Head of caudate nucleus (tissue), 42 donors: ENCODE data around the gene MRPL53.
A peak's percentile ranks its signal among the peaks of the same experiment; 100 is the strongest.

Source experiments
- DNase-seq, 42 donors: peaks; one replicate each; pipeline versions ENCODE4 v3.0.0 to v3.0.0-alpha.2; 2020 to 2021; ENCODE audit warnings: mixed read lengths in 7 of 42
- intact Hi-C: fragments of 100-400 bp; cut with DNase I; formaldehyde crosslinking; loops from one replicate; pipeline ENCODE4 v1.15.0; 2022

The MRPL53 gene

DNA sequence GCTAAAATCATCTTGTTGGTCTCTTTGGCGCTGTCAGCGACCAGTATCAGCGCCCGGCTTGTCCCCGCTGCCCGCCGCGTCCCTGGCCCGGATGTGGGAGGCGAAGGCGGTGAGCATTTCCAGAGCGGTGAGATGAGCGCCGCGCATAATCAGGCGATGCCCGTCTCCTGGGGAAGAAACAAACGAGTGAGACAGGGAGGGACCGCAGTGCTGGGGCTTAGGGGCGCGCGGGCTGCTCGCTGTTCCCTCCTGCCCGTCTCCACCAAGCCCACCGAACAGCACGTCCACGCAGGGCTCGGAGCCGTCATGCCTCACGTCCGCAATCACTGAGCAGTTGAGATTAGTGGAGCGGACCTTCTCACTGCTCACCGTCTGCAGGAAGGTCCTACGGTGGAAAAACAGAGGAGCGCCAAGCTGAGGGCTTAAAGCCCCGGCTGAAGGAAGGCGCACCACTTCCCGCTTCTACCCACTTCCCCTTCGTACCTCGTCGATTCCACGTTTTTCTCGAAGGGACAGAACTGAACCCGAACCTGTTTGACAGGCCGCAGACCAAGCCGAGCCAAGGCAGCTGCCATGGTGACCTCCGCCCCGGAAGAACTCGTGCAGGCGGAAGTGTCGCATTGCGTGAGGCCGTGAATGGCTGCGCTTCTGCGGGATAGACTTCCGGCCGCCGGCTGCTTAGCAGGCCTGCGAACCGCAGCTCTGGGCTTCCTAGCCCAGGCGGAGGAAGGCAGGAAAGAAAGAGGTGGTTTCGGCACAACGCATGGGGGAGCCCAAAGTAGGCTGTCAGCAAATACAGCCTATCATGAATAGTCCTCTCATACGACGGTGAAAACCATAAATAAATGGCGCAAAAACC, at the start of gene MRPL53:
MRPL53 (minus strand) TSS at position 595 of the 859 bp plus-strand sequence; CDS start at position 575, 20 bp downstream.
- intact Hi-C loops = no loop called here

DNA sequence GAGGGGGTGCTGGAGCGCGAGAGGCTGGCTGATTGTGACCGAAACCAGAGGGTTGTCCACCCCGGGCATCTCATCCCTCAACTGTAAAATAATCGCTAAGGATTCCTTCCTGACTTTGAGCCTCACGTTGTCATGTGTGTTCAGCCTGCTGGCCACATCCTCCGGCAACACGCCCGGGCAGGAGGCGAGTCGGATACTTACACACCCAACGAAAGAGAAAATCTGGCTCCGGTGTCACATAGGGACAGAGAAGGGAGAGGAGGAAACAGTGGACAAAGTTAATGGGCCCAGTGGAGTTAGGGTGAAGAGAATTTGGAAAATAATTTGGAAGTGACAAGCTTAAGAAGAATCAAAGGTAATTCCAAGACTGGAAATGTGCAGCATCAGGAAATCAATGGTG, 44.2 kb upstream of the MRPL53 start:
- intact Hi-C loops = no loop called here

More for the DNA sequence above, at the start of gene MRPL53:
- peak; percentile 90 to 99 (median 96) for DNase-seq

DNA sequence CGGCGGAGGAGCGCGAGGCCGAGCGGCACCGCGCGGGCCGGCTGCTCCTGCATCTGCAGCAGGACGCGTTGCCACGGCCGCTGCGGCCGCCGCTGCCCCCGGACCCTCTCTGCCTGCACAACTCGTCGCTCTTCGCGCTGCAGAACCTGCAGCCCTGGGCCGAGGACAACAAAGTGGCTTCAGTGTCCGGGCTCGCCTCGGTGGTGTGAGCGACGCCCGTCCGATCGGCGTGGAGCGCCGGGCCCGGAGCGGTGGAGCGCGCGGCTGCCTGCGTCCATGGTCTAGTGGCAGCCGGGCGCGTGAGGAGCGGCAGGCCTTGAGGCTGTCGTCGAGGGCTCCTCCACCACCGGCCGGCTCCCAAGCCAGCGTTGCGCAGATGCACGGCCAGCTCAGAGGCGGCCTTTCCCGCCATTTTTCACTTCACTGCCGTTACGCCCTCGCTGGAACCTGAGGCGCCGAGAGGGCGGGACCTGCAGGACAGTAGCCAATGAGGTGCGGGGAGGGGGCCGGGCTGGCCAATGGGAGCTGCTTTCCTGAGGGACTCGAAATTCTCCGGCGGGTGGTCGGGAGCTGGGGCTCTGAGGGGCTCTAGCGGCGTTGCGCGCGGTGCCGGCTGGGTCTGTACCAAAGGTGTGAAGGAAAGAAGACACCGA, 43.6 kb upstream of the MRPL53 start:
- intact Hi-C loops = no loop called here
- peak in 41 of 42 donors; percentile 27 to 78 (median 62) for DNase-seq

More for the DNA sequence above, 44.2 kb upstream of the MRPL53 start:
- DNase-seq = no peak

DNA sequence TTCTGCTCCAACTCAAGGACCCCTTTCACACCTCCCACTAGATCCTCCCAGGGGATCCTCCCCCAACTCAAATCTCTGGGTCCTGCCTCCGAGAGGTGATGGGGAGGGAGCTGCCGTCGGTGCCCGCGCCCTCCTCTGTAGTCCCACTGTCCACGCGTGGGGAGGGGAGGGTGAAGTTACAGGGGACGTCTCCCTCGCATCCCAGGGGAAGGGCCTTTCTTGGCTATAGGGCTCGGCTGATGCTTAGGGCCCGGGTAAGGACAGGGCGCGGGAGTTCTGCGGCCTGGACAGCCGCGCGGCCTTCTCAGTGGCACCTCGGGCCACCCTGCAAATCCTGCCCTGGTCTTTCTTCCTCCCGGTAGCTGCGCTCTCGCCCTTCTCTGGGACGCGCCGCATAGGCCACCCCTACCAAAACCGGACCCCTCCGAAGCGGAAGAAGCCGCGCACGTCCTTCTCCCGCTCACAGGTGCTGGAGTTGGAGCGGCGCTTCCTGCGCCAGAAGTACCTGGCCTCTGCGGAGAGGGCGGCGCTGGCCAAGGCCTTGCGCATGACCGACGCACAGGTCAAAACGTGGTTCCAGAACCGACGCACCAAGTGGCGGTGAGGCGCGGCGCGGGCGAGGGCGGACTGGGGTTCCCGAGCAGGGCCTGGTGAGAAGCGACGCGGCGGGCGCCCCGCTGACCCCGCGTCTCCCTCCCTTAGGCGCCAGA, 42.9 kb upstream of the MRPL53 start:
- intact Hi-C loops = no loop called here
- DNase-seq = no peak

DNA sequence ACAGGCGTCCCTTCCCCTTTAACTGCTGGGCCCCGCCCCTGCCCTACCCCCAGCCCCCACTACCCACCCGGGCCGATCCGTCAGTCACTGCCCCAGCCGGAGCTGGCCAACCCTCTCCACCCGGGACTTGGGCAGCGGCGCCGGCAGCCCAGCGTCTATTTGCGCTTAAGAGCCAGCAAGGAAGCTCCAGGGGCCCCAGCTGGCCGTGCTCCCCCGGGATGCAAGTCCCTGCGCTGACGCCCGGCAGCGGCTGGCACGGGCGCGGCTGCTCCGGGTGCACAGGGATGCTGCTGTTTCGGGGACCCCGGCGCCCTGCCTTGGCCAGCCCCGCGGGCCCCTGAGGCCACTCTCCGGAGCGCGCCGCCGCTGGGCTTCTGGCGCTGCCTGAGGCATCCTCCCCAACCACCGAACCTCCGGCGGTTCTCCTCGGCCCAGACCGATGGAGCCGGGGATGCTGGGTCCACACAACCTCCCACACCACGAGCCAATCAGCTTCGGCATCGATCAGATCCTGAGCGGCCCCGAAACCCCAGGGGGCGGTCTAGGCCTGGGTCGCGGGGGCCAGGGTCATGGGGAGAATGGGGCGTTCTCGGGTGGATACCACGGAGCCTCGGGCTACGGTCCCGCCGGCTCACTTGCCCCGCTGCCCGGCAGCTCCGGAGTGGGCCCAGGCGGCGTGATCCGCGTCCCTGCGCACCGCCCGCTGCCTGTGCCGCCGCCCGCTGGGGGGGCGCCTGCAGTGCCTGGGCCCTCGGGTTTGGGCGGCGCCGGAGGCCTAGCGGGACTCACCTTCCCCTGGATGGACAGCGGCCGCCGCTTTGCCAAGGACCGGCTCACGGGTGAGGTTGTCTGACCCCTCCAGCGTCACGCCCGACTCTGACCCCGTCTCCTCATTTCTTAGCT, 42.1 kb upstream of the MRPL53 start, which contains the start of gene TLX2:
TLX2 (plus strand) TSS at position 83 of the 903 bp plus-strand sequence; CDS start at position 440, 357 bp downstream.
- intact Hi-C loops = no loop called here
- DNase-seq = no peak

DNA sequence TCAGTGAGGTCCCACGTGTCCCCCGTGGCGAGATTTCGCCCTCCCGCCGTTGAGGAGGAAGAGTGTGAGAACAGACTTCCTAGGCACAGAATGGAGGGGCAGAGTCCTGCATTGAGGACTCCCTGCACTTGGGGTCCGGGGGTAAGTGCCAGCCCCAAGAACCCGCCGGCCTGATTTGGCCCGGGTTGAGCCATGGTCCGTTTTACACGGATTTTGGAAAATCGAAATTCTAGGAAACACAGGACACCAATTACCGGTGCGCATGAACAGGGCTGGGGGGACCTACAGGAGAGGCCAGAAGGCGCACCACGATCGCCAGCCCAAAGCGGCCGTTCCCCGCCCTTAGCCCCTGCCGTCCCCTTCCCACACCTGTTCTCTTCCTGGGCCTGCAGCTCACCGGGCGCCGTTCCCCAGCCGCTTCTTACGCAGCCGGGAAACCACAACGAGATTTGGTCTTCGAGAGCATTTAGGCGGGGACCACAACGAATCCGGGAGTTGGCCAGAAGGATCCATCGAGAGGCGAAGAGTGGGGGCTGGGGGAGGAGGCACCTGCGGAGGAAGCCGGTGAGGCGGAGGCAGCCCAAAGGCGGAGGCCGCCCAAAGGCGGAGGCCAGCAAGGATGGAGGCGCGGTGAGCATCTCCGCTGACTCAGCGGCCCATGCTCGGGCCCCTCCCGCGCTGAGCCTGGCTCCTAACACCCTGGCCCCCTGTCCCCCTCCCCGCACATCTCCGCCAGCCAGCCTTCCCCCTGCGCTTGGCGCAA, 41.3 kb upstream of the MRPL53 start:
- intact Hi-C loops = no loop called here
- DNase-seq = no peak

DNA sequence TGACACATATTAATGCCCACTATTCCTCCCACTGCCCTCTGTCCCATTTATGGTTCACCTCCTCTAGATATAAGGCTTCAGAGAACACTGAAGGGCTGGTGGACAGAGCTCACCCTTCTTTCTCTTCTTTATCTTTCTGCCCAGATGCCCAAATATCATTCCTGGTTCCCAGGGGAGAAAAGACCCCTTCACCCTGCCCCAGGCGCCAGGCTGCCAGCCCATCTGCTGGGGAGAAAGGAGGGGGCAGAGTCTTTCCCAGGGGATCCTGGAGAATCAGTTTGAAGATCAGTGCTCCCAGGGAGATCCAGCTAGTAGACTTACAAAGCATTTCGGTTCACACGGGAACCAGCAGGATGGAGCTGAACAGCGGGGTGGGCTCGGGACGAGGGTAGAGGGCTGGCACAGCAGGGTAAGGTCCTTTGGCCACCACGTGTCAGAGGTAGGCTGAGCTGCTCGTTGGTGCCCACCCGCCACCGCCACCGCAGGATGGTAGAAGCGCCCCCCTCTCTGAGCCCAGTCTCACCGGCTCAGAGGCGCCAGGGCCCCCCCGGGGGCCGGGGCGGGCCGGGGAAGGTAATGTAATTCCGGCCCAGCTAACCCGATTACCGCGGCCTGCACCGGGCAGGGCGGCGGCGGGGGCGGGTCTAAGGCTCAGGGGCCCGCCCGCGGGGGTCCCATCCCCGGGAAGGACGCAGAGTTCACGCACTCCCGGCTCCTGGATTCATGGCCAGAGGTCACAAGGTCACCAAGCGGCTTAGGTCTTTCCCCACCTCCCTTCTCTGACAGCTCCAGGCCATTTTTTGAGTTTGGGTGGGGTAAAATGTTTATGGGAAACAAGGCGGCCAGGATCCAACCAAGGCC, 40.5 kb upstream of the MRPL53 start:
- intact Hi-C loops = no loop called here

DNA sequence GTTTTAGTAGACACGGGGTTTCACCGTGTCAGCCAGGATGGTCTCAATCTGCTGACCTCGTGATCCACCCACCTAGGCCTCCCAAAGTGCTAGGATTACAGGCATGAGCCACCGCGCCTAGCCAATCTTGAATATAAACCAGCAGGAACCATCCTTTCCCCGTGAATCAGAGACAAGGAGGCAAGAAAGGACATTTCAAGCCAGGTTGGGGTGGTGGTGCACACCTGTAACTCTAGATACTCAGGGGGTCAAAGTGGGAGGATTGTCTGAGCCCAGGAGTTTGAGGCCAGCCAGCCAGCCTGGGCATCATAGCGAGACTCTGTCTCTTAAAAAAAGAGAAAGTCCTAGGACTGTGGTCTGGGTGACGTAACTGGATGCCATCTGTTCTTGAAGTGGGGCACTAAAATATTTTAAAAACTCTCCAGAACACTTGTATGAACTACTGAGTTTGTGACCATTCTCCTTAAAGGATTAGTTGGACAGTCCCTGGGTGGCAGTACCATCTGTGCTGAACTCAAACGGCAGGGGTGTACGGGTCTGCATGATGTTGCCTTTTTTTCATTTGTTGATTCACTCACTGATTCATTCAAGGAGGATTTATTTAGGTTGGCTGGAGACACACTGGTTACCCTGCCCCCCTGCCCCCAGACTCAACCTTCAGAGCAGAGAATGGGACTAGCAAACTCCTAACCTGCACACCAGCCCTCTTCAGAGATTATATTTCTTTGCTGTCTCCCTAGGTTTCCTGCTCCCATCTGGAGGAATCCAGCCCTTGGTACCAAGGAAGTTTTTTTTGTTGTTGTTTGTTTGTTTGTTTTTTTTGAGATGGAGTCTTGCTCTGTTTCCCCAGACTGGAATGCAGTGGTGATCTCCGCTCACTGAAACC, 38.9 kb upstream of the MRPL53 start:
- no peak for DNase-seq
- intact Hi-C loops = no loop called here

More for the DNA sequence above, 40.5 kb upstream of the MRPL53 start:
- DNase-seq = no peak

DNA sequence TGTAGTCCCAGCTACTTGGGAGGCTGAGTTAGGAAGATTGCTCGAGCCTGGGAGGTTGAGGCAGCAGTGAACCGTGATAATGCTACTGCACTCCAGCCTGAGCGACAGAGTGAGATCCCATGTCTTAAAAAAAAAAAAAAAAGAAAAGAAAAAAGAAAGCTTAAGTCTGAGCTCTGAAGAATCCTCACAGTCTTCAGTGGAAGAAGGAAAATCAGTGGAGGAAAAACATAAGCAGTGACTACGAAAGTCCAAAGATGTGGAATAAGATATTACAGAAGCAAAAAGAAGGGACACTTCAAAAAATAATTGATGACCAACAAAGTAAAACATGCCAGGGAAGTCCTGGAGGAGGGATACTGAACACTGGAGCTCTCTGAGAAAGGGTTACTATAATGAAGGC, 37.8 kb upstream of the MRPL53 start:
- intact Hi-C loops = no loop called here
- DNase-seq = no peak

DNA sequence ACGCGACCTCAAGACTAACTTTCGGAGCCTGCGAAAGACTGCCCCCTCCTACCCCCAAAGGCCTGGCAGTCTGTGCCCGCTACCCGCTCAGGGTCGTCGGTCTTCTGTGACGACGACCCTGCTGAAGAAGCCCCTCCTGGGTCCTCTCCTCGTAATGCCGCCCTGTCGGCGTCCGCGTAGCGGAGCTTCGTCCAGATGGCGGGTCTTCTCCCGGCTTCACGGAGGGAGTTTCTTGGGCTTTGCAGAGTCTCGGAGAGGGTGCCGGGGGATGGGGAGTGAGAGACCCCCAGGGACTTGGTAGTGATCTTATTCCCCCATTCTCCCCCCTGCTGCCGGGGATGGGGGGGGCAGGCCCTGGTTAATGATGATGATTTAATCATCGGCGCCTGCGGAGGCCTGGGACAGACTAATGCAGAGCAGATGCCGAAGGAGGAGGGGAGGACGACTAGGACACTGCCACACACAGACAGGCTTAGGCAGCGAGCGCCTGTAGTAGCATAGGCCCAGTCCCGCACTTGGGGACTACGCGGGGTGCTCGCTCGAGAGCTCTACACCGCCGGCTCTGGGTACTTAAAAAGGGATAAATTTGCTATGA, 35.5 kb upstream of the MRPL53 start:
- peak in 36 of 42 donors; percentile 15 to 76 (median 48) for DNase-seq
- intact Hi-C loops = loop anchor here (2.0 kb wide), 1 partner anchor 21 kb away; the partner anchor contains the start of genes AUP1 and HTRA2

DNA sequence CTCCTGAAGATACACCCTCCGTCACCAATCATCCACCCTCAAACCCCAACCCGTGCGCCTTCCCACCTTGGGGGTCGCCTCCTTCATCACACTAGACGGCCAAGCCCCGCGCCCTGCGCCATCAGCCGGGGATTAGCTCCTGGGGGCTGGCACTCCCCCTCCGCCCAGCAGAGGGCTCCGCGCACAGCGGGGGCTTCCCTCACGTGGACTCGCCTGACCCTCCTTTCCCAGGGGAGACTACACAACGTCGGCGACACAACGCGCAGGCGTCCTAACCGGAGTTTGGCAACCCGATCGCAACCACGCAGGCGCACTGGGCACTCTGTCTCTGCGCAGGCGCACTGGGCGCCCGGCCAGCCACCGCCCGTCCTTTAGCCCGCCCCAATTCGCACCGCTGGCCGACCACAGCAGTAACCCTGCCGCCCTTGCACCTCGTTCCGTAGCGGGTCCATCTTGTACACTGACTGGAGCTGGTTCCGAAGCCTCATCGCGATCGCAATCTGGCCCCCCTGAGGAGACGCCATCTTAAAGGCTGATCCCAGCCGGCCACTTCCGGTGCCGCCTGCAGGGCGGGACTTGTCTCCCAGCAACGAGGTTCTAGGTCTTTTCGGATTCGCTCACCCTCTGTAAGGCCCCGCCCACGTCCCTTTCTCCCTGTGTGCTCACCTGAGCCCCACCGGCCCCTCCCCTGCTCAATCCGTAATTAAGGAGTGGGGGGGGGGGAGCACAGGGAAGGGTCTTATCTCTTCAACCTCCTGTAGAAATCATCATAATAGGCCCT, 34.9 kb upstream of the MRPL53 start, which contains the start of gene PCGF1:
PCGF1 (minus strand) TSS at position 551 of the 781 bp plus-strand sequence; CDS start at position 524, 27 bp downstream.
- intact Hi-C loops = loop anchor here (2.0 kb wide), 1 partner anchor 21 kb away; the partner anchor contains the start of genes AUP1 and HTRA2
- peak; percentile 93 to 99 (median 98) for DNase-seq

DNA sequence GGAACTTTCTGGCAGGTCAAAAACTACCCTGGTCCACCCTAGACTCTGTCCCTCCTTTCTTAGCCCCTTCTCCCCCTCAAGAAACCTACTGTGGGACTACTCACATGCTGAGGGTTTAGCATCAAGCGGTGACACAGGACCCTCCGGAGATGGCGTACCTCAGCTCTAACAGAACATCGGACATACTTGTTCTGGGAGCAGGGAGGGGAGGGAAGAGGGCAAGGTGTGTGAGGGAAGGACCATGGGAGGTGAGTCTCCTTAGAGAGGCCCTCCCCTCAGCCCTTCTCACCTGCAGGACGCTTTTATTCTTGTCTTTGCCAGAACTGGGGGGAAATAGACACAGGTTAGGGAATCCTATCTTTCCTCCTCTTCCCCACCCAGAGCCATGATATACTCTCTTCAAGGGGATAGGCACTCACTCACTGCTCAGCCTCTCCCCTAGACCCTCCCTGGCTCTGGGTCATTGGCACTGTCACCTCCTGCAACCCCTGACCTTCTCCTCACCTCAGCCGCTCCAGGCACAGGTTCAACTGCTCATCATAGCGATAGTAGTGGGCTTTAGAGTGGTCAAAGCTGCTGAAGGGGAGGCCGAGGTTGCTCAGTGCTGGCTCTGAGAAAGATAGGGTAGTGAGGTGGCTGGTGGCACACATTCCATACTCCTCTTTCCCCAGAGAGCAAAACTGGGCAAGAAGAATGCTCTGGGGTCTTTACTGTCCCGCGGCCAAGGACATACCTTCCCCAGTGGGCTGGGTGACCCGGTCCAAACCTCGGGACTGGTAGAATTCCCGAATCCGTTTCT, 33.2 kb upstream of the MRPL53 start:
- intact Hi-C loops = loop anchor here (2.0 kb wide), 1 partner anchor 23 kb away; the partner anchor contains the start of genes AUP1 and HTRA2
- no peak for DNase-seq

DNA sequence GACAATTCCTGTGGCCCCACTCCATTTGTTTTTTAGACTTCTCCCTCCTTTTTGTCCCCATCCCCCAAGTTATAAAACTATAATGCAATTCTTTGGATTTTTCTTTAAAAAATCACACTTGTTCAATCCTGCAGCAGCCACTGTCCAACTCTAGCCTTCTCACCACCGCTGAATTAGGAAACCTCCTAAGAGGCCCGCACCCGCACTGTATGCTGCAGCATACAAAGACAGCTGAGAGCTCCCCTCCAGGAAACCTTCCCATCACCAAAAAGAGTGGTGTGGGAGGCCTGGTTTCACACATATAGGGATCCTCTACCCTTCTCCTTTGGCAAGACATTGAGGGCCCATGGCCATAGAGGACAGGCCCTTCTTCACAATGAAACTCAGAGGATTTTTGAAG, 32.1 kb upstream of the MRPL53 start:
- intact Hi-C loops = no loop called here
- DNase-seq = no peak
